HG02678 (cell line): ENCODE data around the gene ZNF177.
A peak's percentile ranks its signal among the peaks of the same experiment; 100 is the strongest.
"Not testable (repeated sequence)": the region's sequence is repeated elsewhere in the genome, so short reads cannot be mapped to it uniquely, and the experiment has no call there.

ENCODE experiments used
- ATAC-seq: cut with Tn5 transposase; IDR thresholded peaks from one replicate; pipeline ENCODE4 v1.9.1; 2021; ENCODE audit warnings: mild to moderate bottlenecking, moderate library complexity; ENCODE audit not compliant: unreplicated experiment

The ZNF177 gene

DNA sequence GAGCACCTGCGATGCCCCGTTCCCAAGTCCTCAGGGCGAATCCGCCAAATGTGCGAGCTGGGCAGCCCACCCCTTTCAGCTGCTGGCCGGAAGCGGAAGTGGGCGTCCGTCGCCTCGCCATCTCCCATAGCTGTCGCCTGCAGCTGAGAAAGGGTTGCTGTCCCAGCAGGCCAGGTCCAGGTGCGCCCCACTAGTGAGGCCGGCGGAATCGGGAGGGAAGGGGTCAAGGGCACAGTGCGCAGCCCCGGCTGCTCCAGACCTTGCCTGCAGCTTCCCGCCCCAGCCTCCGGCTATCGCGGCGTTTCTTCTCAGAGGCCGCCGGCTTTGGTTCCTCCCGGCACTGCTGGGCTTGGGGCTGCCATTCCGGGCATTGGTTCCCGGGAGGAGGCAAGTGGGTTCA lies at the start of gene ZNF177:
TSS of gene ZNF177 (plus strand) at position 109 of the 400 bp plus-strand sequence. CDS start 15,299 bp downstream, outside the sequence.
- ATAC-seq, result no peak

DNA sequence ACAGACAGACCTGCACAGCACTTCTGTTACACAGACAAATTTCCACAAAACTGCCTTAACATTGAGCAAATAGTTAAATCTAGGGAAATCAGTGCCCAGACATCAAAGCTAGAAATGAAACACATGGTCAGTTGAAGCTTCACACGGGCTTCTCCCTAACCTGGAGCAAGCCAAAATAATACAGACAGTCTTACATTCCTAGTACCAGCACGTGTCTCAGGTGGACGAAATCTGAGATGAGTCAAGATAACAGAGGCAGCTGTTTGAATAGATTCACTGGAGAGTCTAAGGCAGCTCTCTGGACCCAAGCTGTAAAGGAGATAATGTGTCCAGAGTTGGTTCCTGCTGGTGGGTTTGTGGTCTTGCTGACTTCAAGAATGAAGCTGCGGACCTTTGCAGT lies 49.1 kb upstream of the ZNF177 start:
- no peak for ATAC-seq

DNA sequence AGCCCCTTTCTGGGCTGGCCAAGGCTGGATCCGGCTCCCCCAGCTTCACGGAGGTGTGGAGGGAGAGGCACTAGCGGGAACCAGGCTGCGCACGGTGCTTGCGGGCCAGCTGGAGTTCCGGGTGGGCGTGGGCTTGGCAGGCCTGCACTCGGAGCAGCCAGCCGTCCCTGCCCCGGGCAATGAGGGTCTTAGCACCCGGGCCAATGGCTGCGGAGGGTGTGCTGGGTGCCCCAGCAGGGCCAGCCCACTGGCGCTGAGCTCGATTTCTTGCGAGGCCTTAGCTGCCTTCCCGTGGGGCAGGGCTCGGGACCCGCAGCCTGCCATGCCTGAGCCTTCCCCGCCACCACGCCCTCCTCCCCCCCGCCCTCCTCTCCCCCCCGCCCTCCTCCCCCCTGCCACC lies 41.5 kb upstream of the ZNF177 start:
- ATAC-seq, result no peak

DNA sequence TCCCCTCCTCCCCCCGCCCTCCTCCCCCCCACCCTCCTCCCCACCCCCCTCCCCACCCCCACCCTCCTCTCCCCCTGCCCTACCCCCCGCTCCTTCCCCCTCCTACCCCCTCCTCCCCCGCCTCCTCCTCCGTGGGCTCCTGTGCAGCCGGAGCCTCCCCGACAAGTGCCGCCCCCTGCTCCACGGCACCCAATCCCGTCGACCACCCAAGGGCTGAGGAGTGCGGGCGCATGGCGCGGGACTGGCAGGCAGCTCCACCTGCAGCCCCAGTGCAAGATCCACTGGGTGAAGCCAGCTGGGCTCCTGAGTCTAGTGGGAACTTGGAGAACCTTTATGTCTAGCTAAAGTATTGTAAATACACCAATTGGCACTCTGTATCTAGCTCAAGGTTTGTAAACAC lies 41.1 kb upstream of the ZNF177 start:
- not testable (repeated sequence) for ATAC-seq

DNA sequence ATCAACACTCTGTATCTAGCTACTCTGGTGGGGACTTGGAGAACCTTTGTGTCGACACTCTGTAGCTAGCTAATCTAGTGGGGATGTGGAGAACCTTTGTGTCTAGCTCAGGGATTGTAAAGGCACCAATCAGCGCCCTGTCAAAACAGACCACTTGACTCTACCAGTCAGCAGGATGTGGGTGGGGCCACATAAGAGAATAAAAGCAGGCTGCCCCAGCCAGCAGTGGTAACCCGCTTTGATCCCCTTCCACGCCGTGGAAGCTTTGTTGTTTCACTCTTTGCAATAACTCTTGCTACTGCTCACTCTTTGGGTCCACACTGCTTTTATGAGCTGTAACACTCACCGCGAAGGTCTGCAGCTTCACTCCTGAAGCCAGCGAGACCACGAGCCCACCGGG lies 40.6 kb upstream of the ZNF177 start:
- not testable (repeated sequence) for ATAC-seq

DNA sequence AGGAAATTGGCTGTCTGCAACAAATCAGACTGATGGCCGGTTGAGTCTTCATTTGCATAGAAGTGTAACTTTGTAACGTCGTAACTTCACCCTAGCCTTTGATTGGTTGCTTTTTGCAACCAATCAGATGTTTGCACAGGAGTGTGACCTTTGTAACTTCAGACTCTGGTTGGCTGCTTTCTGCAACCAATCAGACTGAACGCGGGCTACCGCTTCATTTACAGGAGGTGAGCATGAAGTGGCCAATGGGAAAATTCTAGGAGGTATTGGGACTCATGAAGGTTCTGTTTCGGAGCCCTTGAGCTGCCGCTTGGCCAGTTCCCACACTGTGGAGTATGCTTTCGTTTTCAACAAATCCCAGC lies 39.3 kb upstream of the ZNF177 start:
- ATAC-seq, result peak; percentile 25

DNA sequence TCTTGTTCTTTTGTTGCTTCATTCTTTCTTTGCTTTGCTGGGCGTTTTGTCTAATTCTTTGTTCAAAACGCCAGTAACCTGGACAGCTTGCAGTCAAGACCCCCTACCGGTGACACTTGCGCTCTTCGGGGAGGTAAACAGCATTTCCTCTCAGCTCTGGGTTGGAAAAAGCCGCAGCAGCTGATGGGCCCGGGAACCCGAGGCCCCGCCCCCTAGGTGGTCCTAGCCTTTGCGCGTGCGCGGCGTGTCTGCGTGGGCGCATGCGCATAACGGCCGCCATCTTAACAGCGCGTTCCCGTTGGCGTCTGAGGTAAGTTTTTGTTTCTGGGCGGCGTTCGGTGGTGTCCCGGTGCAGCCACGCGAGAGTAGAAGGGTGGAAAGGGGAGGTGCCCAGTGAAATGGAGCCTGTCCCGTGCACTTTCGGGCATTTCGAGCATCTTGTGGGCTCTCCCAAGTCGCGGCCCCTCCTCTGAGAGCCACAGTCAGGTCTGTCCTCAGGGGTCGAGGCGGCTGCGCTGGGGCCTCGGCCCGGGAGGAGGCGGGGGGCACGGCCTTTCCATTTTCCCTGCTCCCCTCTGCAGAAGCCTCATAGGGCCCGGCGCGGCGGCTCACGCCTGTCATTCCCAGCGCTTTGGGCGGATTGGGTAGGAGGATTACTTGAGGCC lies 38.8 kb upstream of the ZNF177 start, which contains the start of gene ZNF559:
TSS of gene ZNF559 (plus strand) at position 261 of the 665 bp plus-strand sequence. CDS start 14,371 bp downstream, outside the sequence.
- ATAC-seq, result peak; percentile 96

GRCh38 chr19:9324584-9324962 lies 38.2 kb upstream of the ZNF177 start:
- ATAC-seq, result no peak

GRCh38 chr19:9329999-9330398 lies 32.8 kb upstream of the ZNF177 start:
- ATAC-seq, result no peak

DNA sequence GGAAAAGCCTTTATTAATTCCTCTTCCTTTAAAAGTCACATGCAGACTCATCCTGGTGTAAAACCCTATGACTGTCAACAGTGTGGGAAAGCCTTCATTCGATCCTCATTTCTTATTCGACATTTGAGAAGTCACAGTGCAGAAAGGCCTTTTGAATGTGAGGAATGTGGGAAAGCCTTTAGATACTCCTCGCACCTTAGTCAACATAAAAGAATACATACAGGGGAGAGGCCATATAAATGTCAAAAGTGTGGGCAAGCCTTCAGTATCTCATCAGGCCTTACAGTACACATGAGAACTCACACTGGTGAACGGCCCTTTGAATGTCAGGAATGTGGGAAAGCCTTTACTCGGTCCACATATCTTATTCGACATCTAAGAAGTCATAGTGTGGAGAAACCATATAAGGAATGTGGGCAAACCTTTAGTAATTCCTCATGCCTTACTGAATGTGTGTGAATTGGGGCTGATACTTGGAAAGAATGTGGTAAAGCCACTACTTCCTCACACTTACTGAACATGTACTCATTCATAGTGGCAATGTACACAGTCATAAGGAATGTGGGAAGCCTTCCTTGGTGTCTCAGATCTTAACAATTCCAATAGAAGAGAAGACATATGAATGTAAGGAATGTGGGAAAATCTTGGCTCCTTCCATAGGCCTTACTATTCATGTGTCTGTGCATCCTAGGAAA lies 20.1 kb upstream of the ZNF177 start:
- ATAC-seq, result no peak

- no peak for ATAC-seq
Measured at GRCh38 chr19:9345005-9345404, 17.8 kb upstream of the ZNF177 start.

GRCh38 chr19:9348253-9348652 lies 14.6 kb upstream of the ZNF177 start:
- no peak for ATAC-seq

- ATAC-seq, result no peak
Measured at GRCh38 chr19:9348671-9349070, 14.1 kb upstream of the ZNF177 start.

- no peak for ATAC-seq
Measured at GRCh38 chr19:9352505-9352904, 10.3 kb upstream of the ZNF177 start.

GRCh38 chr19:9353011-9353410 lies 9.8 kb upstream of the ZNF177 start:
- ATAC-seq, result no peak

GRCh38 chr19:9354651-9355050 lies 8.2 kb upstream of the ZNF177 start:
- no peak for ATAC-seq

DNA sequence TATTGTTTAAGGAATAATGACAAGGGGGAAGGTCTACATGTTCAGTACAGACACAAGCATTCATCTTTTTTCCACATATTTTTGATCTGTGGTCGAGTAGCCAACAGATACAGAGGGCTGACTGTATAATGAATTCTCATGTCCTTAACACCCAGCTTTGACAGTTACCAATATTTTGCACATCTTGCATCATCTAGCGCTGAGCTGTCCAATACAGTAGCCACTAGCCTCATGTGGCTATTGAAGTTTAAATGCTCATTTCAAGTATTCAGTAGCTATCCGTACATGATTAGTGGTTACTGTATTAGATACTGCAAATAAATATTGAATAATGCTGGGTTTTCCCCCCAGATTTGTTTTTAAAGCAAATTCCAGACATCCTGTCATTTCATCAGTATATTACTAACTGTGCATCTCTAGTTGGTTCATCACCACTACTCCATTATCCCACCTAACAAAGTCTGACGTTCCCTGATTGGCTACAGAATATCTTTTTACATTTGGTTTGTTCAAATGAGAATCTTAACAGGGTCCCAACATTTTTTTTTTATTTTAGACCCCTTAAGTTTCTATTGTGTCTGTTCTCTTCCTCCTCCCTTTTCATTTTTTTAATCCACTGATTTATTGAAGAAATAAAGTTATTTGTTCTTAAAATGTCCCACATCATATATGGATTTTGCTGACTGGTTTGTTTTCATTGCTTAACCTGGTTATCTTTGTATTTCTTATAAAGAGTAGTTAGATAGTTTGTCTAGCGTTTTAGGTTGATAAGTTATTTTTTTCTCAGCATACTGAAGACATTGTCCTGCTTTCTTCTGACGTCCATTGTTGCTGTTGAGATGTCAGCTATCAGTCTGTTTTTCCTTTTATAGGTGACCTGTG lies 8.2 kb downstream of the ZNF177 start:
- no peak for ATAC-seq

DNA sequence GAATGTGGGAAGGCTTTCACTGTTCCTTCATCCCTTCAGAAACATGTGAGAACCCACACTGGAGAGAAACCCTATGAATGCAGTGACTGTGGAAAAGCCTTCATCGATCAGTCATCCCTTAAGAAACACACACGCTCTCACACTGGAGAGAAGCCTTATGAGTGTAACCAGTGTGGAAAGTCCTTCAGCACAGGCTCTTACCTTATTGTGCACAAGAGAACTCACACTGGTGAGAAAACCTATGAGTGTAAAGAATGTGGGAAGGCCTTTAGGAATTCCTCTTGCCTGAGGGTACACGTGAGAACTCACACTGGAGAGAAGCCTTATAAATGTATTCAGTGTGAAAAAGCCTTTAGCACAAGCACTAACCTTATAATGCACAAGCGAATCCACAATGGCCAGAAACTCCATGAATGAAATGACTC lies 18.6 kb downstream of the ZNF177 start:
- ATAC-seq, result no peak

DNA sequence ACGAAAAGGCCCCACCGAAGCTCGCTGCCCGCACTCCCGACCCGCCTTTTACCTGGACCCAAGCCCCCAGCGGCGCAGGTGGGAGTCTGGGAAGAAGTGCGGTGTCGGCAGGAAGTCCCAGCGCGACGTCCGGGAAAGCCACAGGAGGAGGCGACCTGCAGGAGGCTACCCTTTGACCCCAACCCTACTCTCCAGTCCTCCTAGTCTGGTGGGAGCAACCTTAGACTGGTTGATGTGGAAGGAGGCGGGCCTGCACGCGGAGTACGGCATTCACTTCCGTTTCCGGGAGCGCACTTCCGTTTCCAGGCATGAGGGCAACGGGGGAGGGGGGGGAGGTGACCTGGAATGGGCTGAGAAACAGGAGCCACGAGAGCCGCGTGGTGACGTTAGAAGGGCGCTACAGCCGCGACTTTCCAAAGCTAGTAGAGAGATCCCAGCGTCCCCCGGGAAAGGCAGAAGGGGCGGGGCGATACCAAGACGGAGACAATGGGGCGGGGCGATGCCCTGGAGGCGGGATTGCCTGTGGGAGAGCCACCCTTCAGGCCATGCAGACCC lies 44.1 kb downstream of the ZNF177 start:
- ATAC-seq, result no peak

DNA sequence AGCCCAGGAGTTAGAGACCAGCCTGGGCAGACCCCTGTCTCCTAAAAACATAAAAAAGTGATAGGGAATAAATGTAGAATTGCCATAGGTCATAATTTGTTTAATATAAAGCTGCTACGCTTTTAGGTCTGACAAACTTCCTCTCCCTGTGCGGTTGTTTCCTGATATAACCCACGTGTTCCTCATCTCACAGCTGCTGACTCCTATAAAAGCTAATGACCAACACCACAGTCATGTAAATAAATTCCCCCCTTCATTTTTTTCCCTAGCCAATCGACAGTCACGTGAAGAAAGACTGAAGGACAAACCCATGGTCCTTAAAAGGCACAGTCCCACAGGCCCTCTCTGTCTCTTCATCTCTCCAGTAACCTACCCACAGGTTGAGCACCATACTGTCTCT lies 45.0 kb downstream of the ZNF177 start:
- ATAC-seq, result no peak

DNA sequence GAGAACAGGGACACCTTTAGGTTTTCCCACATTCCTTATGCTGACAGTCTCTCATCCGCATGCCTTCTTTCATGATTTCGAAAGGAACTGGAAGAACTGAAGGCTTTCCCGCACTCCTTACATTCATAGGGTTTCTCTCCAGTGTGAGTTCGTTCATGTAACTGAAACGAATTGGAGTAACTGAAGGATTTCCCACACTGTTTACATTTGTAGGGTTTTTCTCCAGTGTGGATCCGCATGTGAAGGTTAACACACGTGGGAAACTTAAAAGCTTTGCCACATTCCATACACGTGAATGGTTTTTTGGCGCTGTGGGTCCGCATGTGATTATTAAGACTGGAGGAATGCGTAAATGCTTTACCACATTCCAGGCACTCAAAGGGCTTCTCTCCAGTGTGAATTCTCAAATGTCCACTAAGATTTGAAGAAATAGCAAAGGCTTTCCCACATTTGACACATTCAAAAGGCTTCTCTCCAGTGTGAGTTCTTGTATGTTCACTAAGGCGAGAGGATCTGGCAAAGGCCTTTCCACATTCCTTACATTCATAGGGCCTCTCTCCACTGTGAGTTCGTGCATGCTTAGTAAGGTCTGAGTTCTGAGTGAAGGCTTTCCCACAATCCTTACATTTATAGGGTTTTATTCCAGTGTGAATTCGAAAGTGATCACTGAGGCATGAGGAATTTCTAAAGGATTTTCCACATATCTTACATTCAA lies 50.6 kb downstream of the ZNF177 start:
- no peak for ATAC-seq
